ENCODE data around the gene A2M.

The A2M gene

GRCh38 chr12:9047105-9047504 lies 68.6 kb downstream of the A2M start:
- Histone ChIP-seq H3K27ac (ENCODE audit: low read length) (no peak overlapping the region), H3K27me3 (ENCODE audit: low read depth, low read length) (no peaks in the 10 kb centered on the region), H3K9me3 (ENCODE audit: control insufficient read depth in 1 of 2, low read length in 2 of 2) (no peaks in the 10 kb centered on the region), H3K36me3 (ENCODE audit: control insufficient read depth in 1 of 2, insufficient read depth in 2 of 2, low read length in 2 of 2) (no peaks in the 10 kb centered on the region), H3K4me1 (ENCODE audit: control insufficient read depth in 1 of 2, insufficient read depth in 2 of 2, low read length in 2 of 2) (no peaks in the 10 kb centered on the region), H3K4me3 (ENCODE audit: low read depth in 1 of 2, low read length in 2 of 2) (no peak overlapping the region)

DNA sequence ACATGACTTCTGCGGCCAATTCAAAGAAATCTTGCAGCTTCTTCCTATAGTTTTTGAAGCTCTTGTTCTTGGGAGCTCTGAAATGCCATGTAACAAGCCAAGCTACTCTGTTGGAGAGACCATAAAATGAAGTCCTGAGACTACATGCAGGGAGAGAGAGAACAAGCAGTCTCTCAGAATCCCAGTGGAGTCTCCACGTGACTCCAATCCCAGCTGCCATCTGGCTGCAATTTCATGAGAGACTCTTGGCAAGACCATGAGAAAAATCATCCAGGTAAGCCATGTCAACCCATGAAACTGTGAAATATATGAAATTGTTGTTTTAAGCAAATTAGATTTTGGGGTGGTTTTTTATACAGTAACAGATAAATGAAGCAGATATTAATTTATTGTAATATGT lies 72.0 kb downstream of the A2M start:
- Histone ChIP-seq H3K27ac (ENCODE audit: low read length) (no peak overlapping the region), H3K27me3 (ENCODE audit: low read depth, low read length) (no peaks in the 10 kb centered on the region), H3K9me3 (ENCODE audit: control insufficient read depth in 1 of 2, low read length in 2 of 2) (no peaks in the 10 kb centered on the region), H3K4me3 (ENCODE audit: low read depth in 1 of 2, low read length in 2 of 2) (no peak overlapping the region), H3K36me3 (ENCODE audit: control insufficient read depth in 1 of 2, insufficient read depth in 2 of 2, low read length in 2 of 2) (no peaks in the 10 kb centered on the region), H3K4me1 (ENCODE audit: control insufficient read depth in 1 of 2, insufficient read depth in 2 of 2, low read length in 2 of 2) (peaks cover 0 to 3% of the 10 kb centered on the region in 2 donors)

DNA sequence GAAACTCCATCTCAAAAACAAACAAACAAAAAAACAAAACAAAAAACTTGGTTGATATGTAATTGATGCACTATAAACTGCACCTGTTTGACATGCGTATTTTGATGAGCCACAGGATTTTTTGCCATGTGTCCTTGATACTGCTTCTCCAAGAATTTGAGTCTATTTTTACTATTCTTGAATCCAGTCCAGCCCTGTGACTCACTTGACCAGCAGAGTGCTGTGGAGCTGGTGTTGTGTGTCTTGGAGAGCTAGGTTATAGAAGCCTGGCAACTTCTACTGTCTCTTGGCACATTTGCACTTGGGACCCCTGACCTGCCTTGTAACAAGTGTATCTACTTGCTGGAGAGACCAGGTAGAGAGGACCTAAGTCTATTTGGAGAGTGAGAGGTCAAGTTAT lies 74.4 kb downstream of the A2M start:
- no peaks in the 10 kb centered on the region for H3K27me3 ChIP-seq (ENCODE audit: low read depth, low read length)
- no peak overlapping the region for H3K4me3 ChIP-seq (ENCODE audit: low read depth in 1 of 2, low read length in 2 of 2)

GRCh38 chr12:9040484-9041186 lies 75.1 kb downstream of the A2M start:
- H3K9me3 ChIP-seq (ENCODE audit: control insufficient read depth in 1 of 2, low read length in 2 of 2) = no peaks in the 10 kb centered on the region
- peaks cover 0 to 3% of the 10 kb centered on the region in 2 donors for H3K4me1 ChIP-seq (ENCODE audit: control insufficient read depth in 1 of 2, insufficient read depth in 2 of 2, low read length in 2 of 2)
- no peaks in the 10 kb centered on the region for H3K36me3 ChIP-seq (ENCODE audit: control insufficient read depth in 1 of 2, insufficient read depth in 2 of 2, low read length in 2 of 2)
- H3K27me3 ChIP-seq (ENCODE audit: low read depth, low read length) = no peaks in the 10 kb centered on the region
- H3K4me3 ChIP-seq (ENCODE audit: low read depth in 1 of 2, low read length in 2 of 2) = no peak overlapping the region
- no peak overlapping the region for H3K27ac ChIP-seq (ENCODE audit: low read length)

More for the DNA sequence above, 74.4 kb downstream of the A2M start:
- Histone ChIP-seq H3K27ac (ENCODE audit: low read length) (no peak overlapping the region), H3K36me3 (ENCODE audit: control insufficient read depth in 1 of 2, insufficient read depth in 2 of 2, low read length in 2 of 2) (no peaks in the 10 kb centered on the region), H3K9me3 (ENCODE audit: control insufficient read depth in 1 of 2, low read length in 2 of 2) (no peaks in the 10 kb centered on the region), H3K4me1 (ENCODE audit: control insufficient read depth in 1 of 2, insufficient read depth in 2 of 2, low read length in 2 of 2) (peaks cover 0 to 3% of the 10 kb centered on the region in 2 donors)

DNA sequence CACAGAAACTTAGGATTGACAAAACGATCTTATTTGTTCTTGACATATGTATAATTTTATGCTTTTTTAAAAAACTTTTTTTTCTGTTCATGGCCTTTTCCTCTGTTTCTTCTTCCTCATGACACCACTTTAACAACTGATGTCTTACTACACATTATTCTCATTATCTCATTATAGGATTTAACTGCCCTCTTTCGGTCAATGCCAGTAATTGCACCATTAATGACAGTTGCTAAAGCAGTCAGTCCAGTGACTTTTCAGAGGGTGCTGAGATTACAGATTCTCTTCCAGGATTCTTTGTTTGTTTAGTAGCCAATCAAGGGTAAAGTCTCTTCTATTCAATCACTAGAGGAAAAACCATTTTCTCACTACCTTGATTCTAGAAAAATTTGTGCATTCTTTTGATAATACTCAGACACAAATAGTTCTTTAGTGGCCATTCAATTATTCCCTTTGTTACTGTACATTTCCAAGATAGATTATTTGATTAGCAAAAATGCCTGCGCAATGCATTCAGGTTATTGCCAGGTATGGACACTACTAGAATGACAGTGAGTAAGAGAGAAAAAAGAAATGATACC lies 76.2 kb downstream of the A2M start:
- Histone ChIP-seq H3K4me3 (ENCODE audit: low read depth in 1 of 2, low read length in 2 of 2) (no peak overlapping the region), H3K36me3 (ENCODE audit: control insufficient read depth in 1 of 2, insufficient read depth in 2 of 2, low read length in 2 of 2) (no peaks in the 10 kb centered on the region), H3K4me1 (ENCODE audit: control insufficient read depth in 1 of 2, insufficient read depth in 2 of 2, low read length in 2 of 2) (peaks cover 0 to 3% of the 10 kb centered on the region in 2 donors), H3K27ac (ENCODE audit: low read length) (no peak overlapping the region), H3K27me3 (ENCODE audit: low read depth, low read length) (no peaks in the 10 kb centered on the region), H3K9me3 (ENCODE audit: control insufficient read depth in 1 of 2, low read length in 2 of 2) (no peaks in the 10 kb centered on the region)

- H3K36me3 ChIP-seq (ENCODE audit: control insufficient read depth in 1 of 2, insufficient read depth in 2 of 2, low read length in 2 of 2) = no peaks in the 10 kb centered on the region
- no peak overlapping the region for H3K4me3 ChIP-seq (ENCODE audit: low read depth in 1 of 2, low read length in 2 of 2)
- H3K4me1 ChIP-seq (ENCODE audit: control insufficient read depth in 1 of 2, insufficient read depth in 2 of 2, low read length in 2 of 2) = peaks cover 0 to 3% of the 10 kb centered on the region in 2 donors
- no peaks in the 10 kb centered on the region for H3K9me3 ChIP-seq (ENCODE audit: control insufficient read depth in 1 of 2, low read length in 2 of 2)
- no peaks in the 10 kb centered on the region for H3K27me3 ChIP-seq (ENCODE audit: low read depth, low read length)
- H3K27ac ChIP-seq (ENCODE audit: low read length) = no peak overlapping the region
Observed at GRCh38 chr12:9037431-9037830, 78.3 kb downstream of the A2M start.

DNA sequence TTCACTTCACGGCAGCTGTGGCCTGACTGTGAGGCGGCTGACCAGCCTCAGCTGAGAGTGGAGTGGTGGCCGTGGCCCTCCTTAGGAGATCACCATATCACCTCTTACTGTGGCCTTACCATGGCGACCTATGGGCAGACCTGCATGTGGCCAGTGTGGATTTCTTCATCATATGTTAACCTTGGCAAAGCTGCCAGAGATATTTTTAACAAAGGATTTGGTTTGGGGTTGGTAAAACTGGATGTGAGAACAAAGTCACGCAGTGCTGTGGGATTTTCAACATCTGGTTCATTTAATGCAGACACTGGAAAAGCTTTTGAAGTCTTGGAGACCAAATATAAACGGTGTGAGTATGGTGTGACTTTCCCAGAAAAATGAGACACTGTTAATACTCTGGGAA lies 79.5 kb downstream of the A2M start:
- Histone ChIP-seq H3K27me3 (ENCODE audit: low read depth, low read length) (no peaks in the 10 kb centered on the region), H3K27ac (ENCODE audit: low read length) (no peak overlapping the region), H3K4me3 (ENCODE audit: low read depth in 1 of 2, low read length in 2 of 2) (no peak overlapping the region), H3K9me3 (ENCODE audit: control insufficient read depth in 1 of 2, low read length in 2 of 2) (no peaks in the 10 kb centered on the region), H3K36me3 (ENCODE audit: control insufficient read depth in 1 of 2, insufficient read depth in 2 of 2, low read length in 2 of 2) (no peaks in the 10 kb centered on the region), H3K4me1 (ENCODE audit: control insufficient read depth in 1 of 2, insufficient read depth in 2 of 2, low read length in 2 of 2) (no peaks in the 10 kb centered on the region)

DNA sequence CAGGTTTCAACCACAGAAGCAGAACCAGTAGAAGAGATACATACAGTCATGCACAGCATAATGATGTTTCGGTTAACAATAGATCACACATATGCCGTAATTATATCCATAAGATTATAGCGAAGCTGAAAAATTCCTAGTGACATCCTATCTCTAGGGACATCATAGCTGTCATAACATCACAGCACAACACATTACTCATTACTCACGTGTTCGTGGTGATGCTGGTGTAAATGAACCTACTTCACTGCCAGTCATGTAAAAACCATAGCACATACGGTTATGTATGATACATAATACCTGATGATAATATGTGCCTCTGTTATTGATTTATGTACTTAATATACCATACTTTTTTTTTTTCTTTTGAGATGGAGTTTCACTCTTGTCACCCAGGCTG lies 81.6 kb downstream of the A2M start:
- no peaks in the 10 kb centered on the region for H3K9me3 ChIP-seq (ENCODE audit: control insufficient read depth in 1 of 2, low read length in 2 of 2)
- no peak overlapping the region for H3K4me3 ChIP-seq (ENCODE audit: low read depth in 1 of 2, low read length in 2 of 2)
- no peaks in the 10 kb centered on the region for H3K4me1 ChIP-seq (ENCODE audit: control insufficient read depth in 1 of 2, insufficient read depth in 2 of 2, low read length in 2 of 2)
- H3K27ac ChIP-seq (ENCODE audit: low read length) = no peak overlapping the region
- H3K27me3 ChIP-seq (ENCODE audit: low read depth, low read length) = no peaks in the 10 kb centered on the region
- H3K36me3 ChIP-seq (ENCODE audit: control insufficient read depth in 1 of 2, insufficient read depth in 2 of 2, low read length in 2 of 2) = no peaks in the 10 kb centered on the region

DNA sequence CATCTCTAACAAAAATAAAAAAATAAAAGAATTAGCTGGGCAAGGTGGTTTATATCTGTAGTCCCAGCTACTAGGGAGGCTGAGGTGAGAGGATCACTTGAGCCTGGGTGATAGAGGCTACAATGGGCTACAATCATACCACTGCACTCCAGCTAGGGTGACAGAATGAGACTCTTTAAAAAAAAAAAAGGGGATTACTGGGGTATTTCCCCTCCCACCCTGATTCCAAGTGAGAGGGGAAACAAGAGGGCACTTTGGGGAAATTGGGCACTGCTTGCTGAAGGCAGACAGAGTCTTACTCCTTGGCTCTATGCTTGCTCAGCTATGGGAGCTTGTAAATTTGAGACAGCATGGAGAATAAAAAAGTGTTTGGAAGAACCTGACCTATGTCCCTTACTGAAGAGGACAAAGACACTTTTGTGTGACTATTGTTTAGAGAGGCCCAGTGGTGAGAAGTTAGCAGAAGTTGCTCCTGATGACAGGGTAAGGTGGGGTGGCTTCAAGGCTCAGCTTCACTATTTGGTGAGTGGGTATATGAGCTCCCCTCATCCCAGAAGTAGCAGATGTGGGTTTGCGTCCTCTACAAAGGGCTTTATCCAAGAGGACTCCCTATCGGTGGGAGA lies 82.3 kb downstream of the A2M start:
- Histone ChIP-seq H3K27ac (ENCODE audit: low read length) (no peak overlapping the region), H3K4me1 (ENCODE audit: control insufficient read depth in 1 of 2, insufficient read depth in 2 of 2, low read length in 2 of 2) (no peaks in the 10 kb centered on the region), H3K27me3 (ENCODE audit: low read depth, low read length) (no peaks in the 10 kb centered on the region), H3K4me3 (ENCODE audit: low read depth in 1 of 2, low read length in 2 of 2) (no peak overlapping the region), H3K9me3 (ENCODE audit: control insufficient read depth in 1 of 2, low read length in 2 of 2) (no peaks in the 10 kb centered on the region), H3K36me3 (ENCODE audit: control insufficient read depth in 1 of 2, insufficient read depth in 2 of 2, low read length in 2 of 2) (no peaks in the 10 kb centered on the region)

GRCh38 chr12:9032202-9032964 lies 83.3 kb downstream of the A2M start:
- Histone ChIP-seq H3K4me3 (ENCODE audit: low read depth in 1 of 2, low read length in 2 of 2) (no peak overlapping the region), H3K9me3 (ENCODE audit: control insufficient read depth in 1 of 2, low read length in 2 of 2) (no peaks in the 10 kb centered on the region), H3K27me3 (ENCODE audit: low read depth, low read length) (no peaks in the 10 kb centered on the region), H3K4me1 (ENCODE audit: control insufficient read depth in 1 of 2, insufficient read depth in 2 of 2, low read length in 2 of 2) (no peaks in the 10 kb centered on the region), H3K27ac (ENCODE audit: low read length) (no peak overlapping the region), H3K36me3 (ENCODE audit: control insufficient read depth in 1 of 2, insufficient read depth in 2 of 2, low read length in 2 of 2) (no peaks in the 10 kb centered on the region)

GRCh38 chr12:9030776-9031175 lies 84.9 kb downstream of the A2M start:
- Histone ChIP-seq H3K4me3 (ENCODE audit: low read depth in 1 of 2, low read length in 2 of 2) (no peak overlapping the region), H3K36me3 (ENCODE audit: control insufficient read depth in 1 of 2, insufficient read depth in 2 of 2, low read length in 2 of 2) (no peaks in the 10 kb centered on the region), H3K27ac (ENCODE audit: low read length) (no peak overlapping the region), H3K4me1 (ENCODE audit: control insufficient read depth in 1 of 2, insufficient read depth in 2 of 2, low read length in 2 of 2) (no peaks in the 10 kb centered on the region), H3K9me3 (ENCODE audit: control insufficient read depth in 1 of 2, low read length in 2 of 2) (no peaks in the 10 kb centered on the region), H3K27me3 (ENCODE audit: low read depth, low read length) (no peaks in the 10 kb centered on the region)
